ENCODE measurements around the gene SGPP1. TPM values are rescaled to one million over a fixed set of nuclear protein-coding genes. Genes with fewer than 3 reads are reported as not detected.

SGPP1 gene
- total and polyA plus RNA-seq, 2 of the 8 experiments (the other 6 are each of a cell fraction or from before 2014, with no cell fraction given) = 5.7 to 8.1 TPM

- Histone ChIP-seq H2BK15ac (ENCODE audit: low read length) (no peak overlapping the region), H2BK5ac (ENCODE audit: low read depth, low read length) (no peak overlapping the region), H3K9ac (replicated peaks in 1 of 4; ENCODE audit: extremely low read depth in 1 of 4, low read depth in 3 of 4, low read length in 3 of 4) (no peak overlapping the region), H3K4ac (replicated peaks; ENCODE audit: insufficient read length, low read depth, low read length) (no peak overlapping the region), H2BK120ac (replicated peaks; ENCODE audit: low read depth, low read length) (no peak overlapping the region), H2BK20ac (ENCODE audit: low read length) (no peak overlapping the region), H3K79me2 (ENCODE audit: control insufficient read depth in 1 of 2, insufficient read depth in 2 of 2, low read length in 2 of 2) (no peaks in the 10 kb centered on the region), H3K18ac (ENCODE audit: extremely low read depth, low read length) (no peak overlapping the region), H3K14ac (ENCODE audit: insufficient read length) (no peak overlapping the region), H3K56ac (replicated peaks; ENCODE audit: insufficient read length, low read depth, low read length) (no peak overlapping the region), H4K20me1 (replicated peaks in 1 of 2; ENCODE audit: control insufficient read depth in 1 of 2, insufficient read depth in 2 of 2, low read length in 2 of 2) (peaks cover 0 to 2% of the 10 kb centered on the region in 2 experiments), H3K23ac (ENCODE audit: insufficient read length) (no peak overlapping the region), H3K27me3 (replicated peaks in 1 of 4; ENCODE audit: control insufficient read depth in 3 of 4, extremely low read depth in 1 of 4, insufficient read depth in 3 of 4, low read length in 3 of 4) (no peaks in the 10 kb centered on the region), H2BK12ac (ENCODE audit: low read depth, low read length) (no peak overlapping the region), H3K4me3 (ENCODE audit: extremely low read depth in 1 of 4, insufficient read depth in 2 of 4, low read depth in 3 of 4, low read length in 4 of 4) (no peak overlapping the region), H4K5ac (ENCODE audit: insufficient read length, low read depth, low read length) (no peak overlapping the region), H3K27ac (ENCODE audit: low read depth, low read length) (no peak overlapping the region), H3K4me2 (ENCODE audit: insufficient read depth in 1 of 2, low read depth in 2 of 2, low read length in 2 of 2) (no peak overlapping the region), H3K79me1 (ENCODE audit: low read depth, low read length) (no peaks in the 10 kb centered on the region), H4K91ac (replicated peaks; ENCODE audit: insufficient read length, low read length) (no peak overlapping the region), H2AK5ac (ENCODE audit: low read depth, low read length) (no peak overlapping the region), H3K4me1 (replicated peaks in 1 of 4; ENCODE audit: control insufficient read depth in 3 of 4, insufficient read depth in 4 of 4, low read length in 3 of 4) (no peaks in the 10 kb centered on the region), H3K36me3 (ENCODE audit: control insufficient read depth in 2 of 4, insufficient read depth in 4 of 4, low read length in 3 of 4) (no peaks in the 10 kb centered on the region), H2AFZ (ENCODE audit: low read length) (no peak overlapping the region), H4K8ac (ENCODE audit: extremely low read depth, insufficient read depth, low read length) (no peak overlapping the region), H3K23me2 (ENCODE audit: low read depth, low read length) (no peaks in the 10 kb centered on the region), H3K9me3 (ENCODE audit: insufficient read depth in 2 of 2, low read depth in 1 of 2, low read length in 1 of 2) (no peaks in the 10 kb centered on the region)
- DNase-seq (ENCODE audit: low read depth in 1 of 2, low spot score in 2 of 2) (no peak), FAIRE-seq (no peak)
- CTCF ChIA-PET (ENCODE audit: partially characterized antibody) = no interaction called here
- POLR2A ChIA-PET (ENCODE audit: partially characterized antibody) = interaction anchor here (0.5 kb wide), 1 partner anchor 17 kb away, joined by 4 read pairs; no protein-coding TSS in a partner anchor
- 90% methylated on average over 3 of the region's 3 CpGs; no CpG with 5 or more reads in 1 of the 2 experiments for WGBS, 2 experiments (ENCODE audit: extremely low coverage in 1 of 2, insufficient coverage in 1 of 2, insufficient read length in 1 of 2, insufficient replicate concordance in 2 of 2, low coverage in 1 of 2, low lambda C conversion rate in 2 of 2, missing lambda C conversion rate in 1 of 2)
- no peak for TF ChIP-seq POLR2AphosphoS5 (IDR thresholded peaks at IDR 0.05; ENCODE audit: low read depth, low read length)
- TF ChIP-seq JUND (IDR thresholded peaks at IDR 0.05; ENCODE audit: low read length) = no peak
- TF ChIP-seq TCF12 (IDR thresholded peaks at IDR 0.05; ENCODE audit: low read depth, low read length) = no peak
- TF ChIP-seq, protein P1, sequence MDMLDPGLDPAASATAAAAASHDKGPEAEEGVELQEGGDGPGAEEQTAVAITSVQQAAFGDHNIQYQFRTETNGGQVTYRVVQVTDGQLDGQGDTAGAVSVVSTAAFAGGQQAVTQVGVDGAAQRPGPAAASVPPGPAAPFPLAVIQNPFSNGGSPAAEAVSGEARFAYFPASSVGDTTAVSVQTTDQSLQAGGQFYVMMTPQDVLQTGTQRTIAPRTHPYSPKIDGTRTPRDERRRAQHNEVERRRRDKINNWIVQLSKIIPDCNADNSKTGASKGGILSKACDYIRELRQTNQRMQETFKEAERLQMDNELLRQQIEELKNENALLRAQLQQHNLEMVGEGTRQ (IDR thresholded peaks at IDR 0.05; ENCODE audit: low read length) = no peak
- TF ChIP-seq SIX5 (IDR thresholded peaks at IDR 0.05; ENCODE audit: low read depth, low read length) = no peak
- TF ChIP-seq SRF (IDR thresholded peaks at IDR 0.05; ENCODE audit: low read depth, low read length) = no peak
- no peak for TF ChIP-seq SIN3A (conservative IDR thresholded peaks at IDR 0.05 in 1 of 2, IDR thresholded peaks at IDR 0.05 in 1 of 2; ENCODE audit: low read depth in 1 of 2, low read length in 2 of 2)
- no peak for TF ChIP-seq TAF1 (IDR thresholded peaks at IDR 0.05; ENCODE audit: low read depth, low read length)
- no peak for TF ChIP-seq RBBP5 (IDR thresholded peaks at IDR 0.05; ENCODE audit: borderline replicate concordance, low read depth, low read length)
- no peak for TF ChIP-seq KDM5A (IDR thresholded peaks at IDR 0.05; ENCODE audit: low read length)
- no peak for TF ChIP-seq TAF7 (optimal IDR thresholded peaks at IDR 0.05; ENCODE audit: borderline replicate concordance, low read depth, low read length)
- no peak for TF ChIP-seq CHD2 (IDR thresholded peaks at IDR 0.05; ENCODE audit: low read length)
- no peak for TF ChIP-seq YY1 (IDR thresholded peaks at IDR 0.05; ENCODE audit: low read depth, low read length)
- TF ChIP-seq SIRT6 (IDR thresholded peaks at IDR 0.05; ENCODE audit: low read length) = no peak
- no peak for TF ChIP-seq FOSL1 (IDR thresholded peaks at IDR 0.05; ENCODE audit: insufficient read depth, low read depth, low read length)
These were observed 55.9 kb downstream of the SGPP1 start for GRCh38 chr14:63671987-63672386.
